Mesendoderm (in vitro differentiated cells): ENCODE measurements around the gene TTLL7.

Experiments used
- DNase-seq: peaks from one replicate; pipeline ENCODE4 v3.0.0; 2013
- H2AK5ac ChIP-seq: 2 replicates; pipeline ENCODE4 v1.6.1; 2013; ENCODE audit warnings: low read length, inconsistent platforms
- H2BK120ac ChIP-seq: 2 replicates; pipeline ENCODE4 v1.6.1; 2013; ENCODE audit warnings: low read depth, mild to moderate bottlenecking, low read length, moderate library complexity, mixed read lengths
- H2BK15ac ChIP-seq: replicated peaks from 2 replicates; pipeline ENCODE4 v1.6.1; 2013; ENCODE audit warnings: low read depth, mild to moderate bottlenecking, moderate library complexity
- H2BK5ac ChIP-seq: 2 replicates; pipeline ENCODE4 v1.6.1; 2013; ENCODE audit warnings: low read length, inconsistent platforms
- H3K18ac ChIP-seq: 2 replicates; pipeline ENCODE4 v1.6.1; 2013; ENCODE audit warnings: mild to moderate bottlenecking, low read length, mixed read lengths
- H3K23ac ChIP-seq: one replicate; pipeline ENCODE4 v1.6.1; 2013; ENCODE audit warnings: low read length
- H3K27ac ChIP-seq: 2 replicates; pipeline ENCODE4 v1.5.1; 2013; ENCODE audit warnings: low read depth, mild to moderate bottlenecking, inconsistent platforms, low read length, moderate library complexity
- H3K27me3 ChIP-seq: 2 replicates; pipeline ENCODE4 v1.6.1; 2013; ENCODE audit warnings: low read length, control low read depth, mild to moderate bottlenecking, inconsistent platforms; ENCODE audit not compliant: insufficient read depth, poor library complexity
- H3K36me3 ChIP-seq: 2 replicates; pipeline ENCODE4 v1.6.1; 2013; ENCODE audit warnings: low read length, inconsistent platforms; ENCODE audit not compliant: control insufficient read depth, insufficient read depth
- H3K4ac ChIP-seq: one replicate; pipeline ENCODE4 v1.6.1; 2013; ENCODE audit warnings: low read depth, mild to moderate bottlenecking, low read length, moderate library complexity
- H3K4me1 ChIP-seq: 2 replicates; pipeline ENCODE4 v1.6.1; 2013; ENCODE audit warnings: low read depth, low read length, inconsistent platforms; ENCODE audit not compliant: control insufficient read depth
- H3K4me2 ChIP-seq: 2 replicates; pipeline ENCODE4 v1.6.1; 2013; ENCODE audit warnings: low read length
- H3K4me3 ChIP-seq: 2 replicates; pipeline ENCODE4 v1.5.1; 2013; ENCODE audit warnings: mild to moderate bottlenecking, low read length
- H3K56ac ChIP-seq: one replicate; pipeline ENCODE4 v1.6.1; 2013; ENCODE audit warnings: low read length
- H3K79me1 ChIP-seq: 2 replicates; pipeline ENCODE4 v1.6.1; 2013; ENCODE audit warnings: low read length, inconsistent platforms
- H3K79me2 ChIP-seq: 2 replicates; pipeline ENCODE4 v1.6.1; 2013; ENCODE audit warnings: mild to moderate bottlenecking, low read length; ENCODE audit not compliant: control insufficient read depth, insufficient read depth
- H3K9ac ChIP-seq: 2 replicates; pipeline ENCODE4 v1.6.1; 2013; ENCODE audit warnings: low read length, inconsistent platforms
- H4K5ac ChIP-seq: one replicate; pipeline ENCODE4 v1.6.1; 2013; ENCODE audit warnings: low read length
- H4K8ac ChIP-seq: one replicate; pipeline ENCODE4 v1.6.1; 2013; ENCODE audit warnings: low read depth, mild to moderate bottlenecking, control low read depth, low read length, moderate library complexity
- whole genome bisulfite sequencing: extraction: QIAGEN DNeasy Blood & Tissue Kit; methylation state at CpG from one replicate; pipeline ENCODE4 v1.1.7; 2013; ENCODE audit warnings: low lambda C conversion rate, missing lambda C conversion rate; ENCODE audit not compliant: insufficient coverage; ENCODE audit errors: extremely low coverage; 5-methylcytosine and 5-hydroxymethylcytosine counted together

The TTLL7 gene

GRCh38 chr1:83857716-83858115 is 141.2 kb downstream of the TTLL7 start:
- Histone ChIP-seq H3K79me2 (no peaks in the 10 kb centered on the region), H3K79me1 (no peaks in the 10 kb centered on the region), H3K4me3 (no peak overlapping the region), H3K27me3 (no peaks in the 10 kb centered on the region), H2BK120ac (no peak overlapping the region), H3K9ac (no peak overlapping the region), H3K18ac (no peak overlapping the region), H2BK5ac (no peak overlapping the region), H2AK5ac (no peak overlapping the region), H2BK15ac (no peak overlapping the region), H3K27ac (no peak overlapping the region), H3K36me3 (no peaks in the 10 kb centered on the region), H3K4me1 (no peaks in the 10 kb centered on the region), H4K5ac (no peak overlapping the region), H3K4me2 (no peak overlapping the region), H3K4ac (no peak overlapping the region), H3K23ac (no peak overlapping the region), H4K8ac (no peak overlapping the region), H3K56ac (no peak overlapping the region)
- no peak for DNase-seq
- WGBS: no CpG with 5 or more reads among the region's 2 CpGs

GRCh38 chr1:83857103-83857502 is 141.8 kb downstream of the TTLL7 start:
- Histone ChIP-seq H3K23ac (no peak overlapping the region), H3K27me3 (no peaks in the 10 kb centered on the region), H3K36me3 (no peaks in the 10 kb centered on the region), H2AK5ac (no peak overlapping the region), H4K5ac (no peak overlapping the region), H3K4ac (no peak overlapping the region), H3K4me3 (no peak overlapping the region), H3K79me2 (no peaks in the 10 kb centered on the region), H2BK15ac (no peak overlapping the region), H3K79me1 (no peaks in the 10 kb centered on the region), H3K56ac (no peak overlapping the region), H3K4me1 (no peaks in the 10 kb centered on the region), H3K4me2 (no peak overlapping the region), H2BK5ac (no peak overlapping the region), H2BK120ac (no peak overlapping the region), H3K27ac (no peak overlapping the region), H4K8ac (no peak overlapping the region), H3K9ac (no peak overlapping the region), H3K18ac (no peak overlapping the region)
- no CpG with 5 or more reads among the region's 1 CpG for whole genome bisulfite sequencing
- DNase-seq: peak; percentile 13

GRCh38 chr1:83856381-83856780 is 142.6 kb downstream of the TTLL7 start:
- Histone ChIP-seq H2BK5ac (no peak overlapping the region), H3K4me3 (no peak overlapping the region), H3K56ac (no peak overlapping the region), H2BK120ac (no peak overlapping the region), H3K27ac (no peak overlapping the region), H3K4me2 (no peak overlapping the region), H3K9ac (no peak overlapping the region), H2AK5ac (no peak overlapping the region), H3K18ac (no peak overlapping the region), H3K79me2 (no peaks in the 10 kb centered on the region), H3K36me3 (no peaks in the 10 kb centered on the region), H3K4me1 (no peaks in the 10 kb centered on the region), H3K4ac (no peak overlapping the region), H2BK15ac (no peak overlapping the region), H4K5ac (no peak overlapping the region), H3K79me1 (no peaks in the 10 kb centered on the region), H3K23ac (no peak overlapping the region), H4K8ac (no peak overlapping the region), H3K27me3 (no peaks in the 10 kb centered on the region)
- WGBS: no CpG with 5 or more reads among the region's 2 CpGs
- no peak for DNase-seq

- no peak overlapping the region for H2BK15ac ChIP-seq
- DNase-seq: peak; percentile 11
- H3K56ac ChIP-seq: no peak overlapping the region
- H3K23ac ChIP-seq: no peak overlapping the region
- no peaks in the 10 kb centered on the region for H3K79me1 ChIP-seq
- no peak overlapping the region for H2BK5ac ChIP-seq
- no peak overlapping the region for H3K4me2 ChIP-seq
- H4K8ac ChIP-seq: no peak overlapping the region
- no peak overlapping the region for H3K27ac ChIP-seq
- H3K4me3 ChIP-seq: no peak overlapping the region
- H3K4ac ChIP-seq: no peak overlapping the region
- no peaks in the 10 kb centered on the region for H3K36me3 ChIP-seq
- no peaks in the 10 kb centered on the region for H3K79me2 ChIP-seq
- H3K18ac ChIP-seq: no peak overlapping the region
- no CpG with 5 or more reads among the region's 1 CpG for WGBS
- H3K4me1 ChIP-seq: no peaks in the 10 kb centered on the region
- H4K5ac ChIP-seq: no peak overlapping the region
- H2AK5ac ChIP-seq: no peak overlapping the region
- no peak overlapping the region for H2BK120ac ChIP-seq
- H3K27me3 ChIP-seq: no peaks in the 10 kb centered on the region
- H3K9ac ChIP-seq: no peak overlapping the region
Measured at GRCh38 chr1:83854456-83854855, 144.5 kb downstream of the TTLL7 start.

- Histone ChIP-seq H3K18ac (no peak overlapping the region), H3K56ac (no peak overlapping the region), H2BK15ac (no peak overlapping the region), H3K4me1 (no peaks in the 10 kb centered on the region), H4K8ac (no peak overlapping the region), H3K4me3 (no peak overlapping the region), H3K27ac (no peak overlapping the region), H2BK5ac (no peak overlapping the region), H3K27me3 (no peaks in the 10 kb centered on the region), H3K79me2 (no peaks in the 10 kb centered on the region), H3K4me2 (no peak overlapping the region), H3K36me3 (no peaks in the 10 kb centered on the region), H3K23ac (no peak overlapping the region), H3K79me1 (no peaks in the 10 kb centered on the region), H3K4ac (no peak overlapping the region), H3K9ac (no peak overlapping the region), H2AK5ac (no peak overlapping the region), H4K5ac (no peak overlapping the region), H2BK120ac (no peak overlapping the region)
- no peak for DNase-seq
- no CpG with 5 or more reads among the region's 3 CpGs for WGBS
Measured at GRCh38 chr1:83850834-83851233, 148.1 kb downstream of the TTLL7 start.

GRCh38 chr1:83849191-83850061 is 149.5 kb downstream of the TTLL7 start:
- H4K5ac ChIP-seq: no peak overlapping the region
- no peak overlapping the region for H2AK5ac ChIP-seq
- H3K4me2 ChIP-seq: no peak overlapping the region
- H3K9ac ChIP-seq: no peak overlapping the region
- no peak overlapping the region for H3K23ac ChIP-seq
- H3K18ac ChIP-seq: no peak overlapping the region
- H3K4me1 ChIP-seq: no peaks in the 10 kb centered on the region
- H3K27me3 ChIP-seq: no peaks in the 10 kb centered on the region
- no peak overlapping the region for H3K27ac ChIP-seq
- H2BK15ac ChIP-seq: no peak overlapping the region
- no peaks in the 10 kb centered on the region for H3K36me3 ChIP-seq
- WGBS: no CpG with 5 or more reads among the region's 3 CpGs
- H4K8ac ChIP-seq: no peak overlapping the region
- no peak overlapping the region for H3K4ac ChIP-seq
- H3K4me3 ChIP-seq: no peak overlapping the region
- no peak overlapping the region for H3K56ac ChIP-seq
- H2BK5ac ChIP-seq: no peak overlapping the region
- H3K79me1 ChIP-seq: no peaks in the 10 kb centered on the region
- peak; percentile 2 for DNase-seq
- no peaks in the 10 kb centered on the region for H3K79me2 ChIP-seq
- H2BK120ac ChIP-seq: no peak overlapping the region
